Measurements from ENCODE around the gene FBXW9.

DNA sequence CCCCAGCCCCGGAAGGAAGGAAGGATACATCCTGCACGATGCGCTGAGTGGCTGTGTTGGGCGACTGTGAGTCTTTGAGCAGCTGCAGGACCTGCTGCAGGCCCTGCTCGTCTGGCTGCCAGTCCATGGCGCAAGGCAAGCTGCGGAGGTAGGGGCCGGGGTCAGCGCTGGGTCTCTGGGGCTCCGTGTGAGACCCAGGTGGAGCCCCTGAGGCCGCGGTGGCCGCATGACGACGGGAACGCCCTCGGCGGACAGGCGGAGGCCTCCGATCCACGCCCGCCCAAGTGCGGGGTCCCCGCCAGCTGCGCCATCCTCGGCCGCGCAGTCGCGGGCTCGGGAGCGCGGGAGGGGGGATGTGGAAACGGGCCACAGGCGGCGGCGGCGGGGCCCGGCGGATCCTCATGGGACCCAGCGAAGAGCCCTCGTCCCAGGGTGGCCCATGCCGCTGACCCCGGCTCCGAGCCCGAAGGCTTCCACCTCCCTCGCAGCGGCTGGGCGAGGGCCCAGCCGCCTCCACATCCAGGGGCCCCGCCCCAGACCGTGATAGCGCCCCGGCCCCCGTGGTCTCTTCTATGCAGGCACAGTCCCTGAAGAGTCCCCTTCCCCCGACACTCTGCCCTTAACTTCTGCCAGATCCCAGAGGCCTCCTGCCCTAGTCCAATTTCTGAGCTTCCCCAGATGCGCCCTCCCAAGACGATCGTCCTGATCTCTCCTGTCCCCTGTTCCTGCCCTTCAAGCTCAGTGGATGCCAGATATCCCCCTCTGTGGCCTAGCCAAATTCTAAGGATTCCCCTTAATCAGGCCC is 24.6 kb upstream of the FBXW9 start:
- no peak for TF ChIP-seq LEF1 (IDR thresholded peaks at IDR 0.05; ENCODE audit: borderline replicate concordance)
- no peak for TF ChIP-seq SUZ12 (IDR thresholded peaks at IDR 0.05)
- TF ChIP-seq ELF4 (IDR thresholded peaks at IDR 0.05): no peak
- TF ChIP-seq TARDBP (IDR thresholded peaks at IDR 0.05): no peak
- no peak for TF ChIP-seq L3MBTL2 (conservative IDR thresholded peaks at IDR 0.05)
- TF ChIP-seq CTBP1 (IDR thresholded peaks at IDR 0.05; ENCODE audit: borderline replicate concordance): no peak
- TF ChIP-seq FOXA1 (IDR thresholded peaks at IDR 0.05): no peak

Data from HEK293T (cell line).